ENCODE data around the gene ADCK1. TPM values are rescaled to one million over a fixed set of nuclear protein-coding genes. Genes with fewer than 3 reads are reported as not detected.
"Not testable (repeated sequence)": the region's sequence is repeated elsewhere in the genome, so short reads cannot be mapped to it uniquely, and the experiment has no call there.

The ADCK1 gene
- total RNA-seq, 4 donors from 2014 or later: 5.4 to 7.1 (median 5.6) TPM; not detected in 1

DNA sequence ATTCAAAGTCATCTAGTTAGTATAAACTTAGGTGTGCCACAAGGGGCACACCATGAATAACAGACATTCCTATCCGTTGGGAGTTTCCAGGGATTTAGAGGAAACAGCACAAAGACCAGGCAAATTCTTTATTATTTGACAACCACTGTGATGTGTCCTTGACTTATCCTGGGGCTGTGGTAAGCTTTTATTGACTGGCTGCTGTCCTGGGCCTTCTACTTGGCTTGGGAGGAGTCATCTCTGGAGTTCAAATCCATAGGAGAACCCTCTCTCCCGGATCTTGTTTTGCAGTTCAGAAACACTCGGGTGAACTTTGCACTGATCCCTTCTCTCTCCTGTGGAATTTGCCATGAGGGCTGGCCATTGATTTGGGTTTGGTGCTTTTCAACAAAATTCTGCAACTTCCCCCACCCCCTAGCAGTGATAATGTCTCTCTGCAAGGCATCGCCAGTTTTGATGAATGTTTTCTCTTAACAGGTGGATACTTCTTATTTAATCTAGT, 136.3 kb downstream of the ADCK1 start:
- DNase-seq: no peak
- Histone ChIP-seq H3K4me3 (no peak overlapping the region), H3K27me3 (no peaks in the 10 kb centered on the region), H3K4me1 (no peaks in the 10 kb centered on the region), H3K36me3 (no peaks in the 10 kb centered on the region), H3K27ac (no peak overlapping the region), H3K9me3 (peaks cover 0 to 5% of the 10 kb centered on the region in 2 donors)
- intact Hi-C loops (cut with DNase I; ENCODE audit: low total_unique reads): no loop called here
- no peak for TF ChIP-seq POLR2A (IDR thresholded peaks at IDR 0.05)
- TF ChIP-seq, protein P1, sequence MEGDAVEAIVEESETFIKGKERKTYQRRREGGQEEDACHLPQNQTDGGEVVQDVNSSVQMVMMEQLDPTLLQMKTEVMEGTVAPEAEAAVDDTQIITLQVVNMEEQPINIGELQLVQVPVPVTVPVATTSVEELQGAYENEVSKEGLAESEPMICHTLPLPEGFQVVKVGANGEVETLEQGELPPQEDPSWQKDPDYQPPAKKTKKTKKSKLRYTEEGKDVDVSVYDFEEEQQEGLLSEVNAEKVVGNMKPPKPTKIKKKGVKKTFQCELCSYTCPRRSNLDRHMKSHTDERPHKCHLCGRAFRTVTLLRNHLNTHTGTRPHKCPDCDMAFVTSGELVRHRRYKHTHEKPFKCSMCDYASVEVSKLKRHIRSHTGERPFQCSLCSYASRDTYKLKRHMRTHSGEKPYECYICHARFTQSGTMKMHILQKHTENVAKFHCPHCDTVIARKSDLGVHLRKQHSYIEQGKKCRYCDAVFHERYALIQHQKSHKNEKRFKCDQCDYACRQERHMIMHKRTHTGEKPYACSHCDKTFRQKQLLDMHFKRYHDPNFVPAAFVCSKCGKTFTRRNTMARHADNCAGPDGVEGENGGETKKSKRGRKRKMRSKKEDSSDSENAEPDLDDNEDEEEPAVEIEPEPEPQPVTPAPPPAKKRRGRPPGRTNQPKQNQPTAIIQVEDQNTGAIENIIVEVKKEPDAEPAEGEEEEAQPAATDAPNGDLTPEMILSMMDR (IDR thresholded peaks at IDR 0.05): no peak

DNA sequence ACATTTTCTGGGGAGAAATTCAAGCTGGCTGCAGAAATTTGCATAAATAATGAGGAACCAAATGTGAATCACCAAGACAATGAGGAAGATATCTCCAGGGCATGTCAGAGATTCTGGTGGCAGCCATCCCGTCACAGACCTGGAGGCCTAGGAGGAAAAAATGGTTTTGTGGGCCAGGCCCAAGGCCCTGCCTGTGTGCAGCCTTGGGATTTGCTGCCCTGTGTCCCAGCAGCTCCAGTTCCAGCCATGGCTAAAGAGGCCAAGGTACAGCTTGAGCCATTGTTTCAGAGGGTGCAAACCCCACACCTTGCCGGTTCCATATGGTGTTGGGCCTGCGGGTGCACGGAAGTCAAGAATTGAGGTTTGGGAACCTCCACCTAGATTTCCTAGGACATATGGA, 147.5 kb downstream of the ADCK1 start:
- Histone ChIP-seq H3K9me3 (no peaks in the 10 kb centered on the region), H3K36me3 (no peaks in the 10 kb centered on the region), H3K4me1 (no peaks in the 10 kb centered on the region), H3K27me3 (no peaks in the 10 kb centered on the region), H3K4me3 (no peak overlapping the region), H3K27ac (no peak overlapping the region)
- intact Hi-C loops (cut with DNase I; ENCODE audit: low total_unique reads): no loop called here
- DNase-seq: no peak
- TF ChIP-seq, protein P1 (IDR thresholded peaks at IDR 0.05): no peak
- no peak for TF ChIP-seq POLR2A (IDR thresholded peaks at IDR 0.05)

DNA sequence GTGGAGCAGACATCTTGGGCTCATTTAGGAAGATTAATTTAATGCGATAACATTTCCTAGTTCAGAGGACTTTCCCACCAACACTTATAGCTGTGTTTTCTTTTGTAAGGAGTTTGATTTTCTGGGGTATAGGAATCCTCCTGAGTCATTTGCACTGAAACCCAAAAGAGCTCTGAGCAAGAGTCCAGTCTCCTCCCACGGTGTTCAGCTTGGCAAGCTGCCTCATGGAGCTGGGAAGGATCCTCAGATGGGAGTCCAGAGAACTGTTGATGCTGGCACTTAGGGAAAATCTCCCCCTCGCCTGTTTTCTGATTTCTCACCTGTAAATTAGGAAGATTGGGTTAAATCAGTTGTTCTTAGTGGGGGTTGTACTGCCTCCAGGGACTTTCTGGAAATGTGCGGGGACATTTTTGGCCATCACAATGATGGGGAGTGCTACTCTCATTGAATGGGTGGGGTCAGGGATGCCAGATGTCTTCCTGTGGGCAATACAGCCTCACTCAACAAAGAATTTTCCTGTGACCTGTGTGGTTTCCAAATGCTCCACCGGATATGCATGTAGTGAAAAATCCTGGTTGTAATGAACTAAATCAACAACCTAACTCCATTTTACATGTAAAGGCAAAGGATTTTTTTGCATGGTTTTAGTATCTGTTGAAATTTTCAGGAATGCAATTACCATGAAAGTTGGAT, 150.6 kb downstream of the ADCK1 start:
- Histone ChIP-seq H3K9me3 (no peaks in the 10 kb centered on the region), H3K27me3 (no peaks in the 10 kb centered on the region), H3K36me3 (no peaks in the 10 kb centered on the region), H3K4me1 (no peaks in the 10 kb centered on the region), H3K4me3 (no peak overlapping the region), H3K27ac (peak overlapping the region in 1 of 2 donors; percentile 23)
- TF ChIP-seq POLR2A (IDR thresholded peaks at IDR 0.05): no peak
- TF ChIP-seq, protein P1 (IDR thresholded peaks at IDR 0.05): no peak
- intact Hi-C loops (cut with DNase I; ENCODE audit: low total_unique reads): no loop called here
- DNase-seq: peak in 1 of 2 donors; percentile 25

DNA sequence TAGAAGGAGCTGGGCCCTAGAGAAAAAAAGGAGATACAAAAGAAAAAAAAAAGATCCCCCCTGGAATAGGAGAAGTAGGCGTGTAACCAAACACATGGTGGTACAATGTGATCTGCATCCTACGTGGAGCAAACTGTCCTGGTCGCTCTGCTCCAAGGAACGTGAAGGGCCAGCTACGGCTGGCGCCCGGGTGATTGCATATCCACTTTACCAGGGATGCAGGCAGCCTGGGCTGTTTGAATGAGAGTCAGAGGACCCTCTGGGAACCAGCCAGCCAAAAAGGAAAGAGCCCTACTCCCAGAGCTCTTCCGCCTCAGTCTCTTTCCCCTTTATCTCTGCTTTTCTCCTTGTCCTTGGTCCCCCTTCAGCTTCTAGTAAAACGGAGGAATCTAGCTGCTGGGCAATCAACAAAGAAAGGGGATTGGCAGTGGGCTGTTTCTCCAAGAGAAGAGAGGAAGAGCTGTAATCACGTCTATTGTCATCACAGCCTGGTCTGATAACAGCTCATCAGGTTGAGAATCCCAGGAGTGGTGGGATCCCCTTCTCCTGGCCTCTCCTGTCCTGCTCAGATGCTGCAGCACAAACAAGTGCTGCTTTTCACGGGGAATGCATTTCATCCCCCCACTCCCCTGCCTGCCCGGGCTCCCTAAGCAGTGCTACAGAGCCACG, 156.0 kb downstream of the ADCK1 start:
- no peaks in the 10 kb centered on the region for H3K27me3 ChIP-seq
- no peaks in the 10 kb centered on the region for H3K4me1 ChIP-seq
- intact Hi-C loops (cut with DNase I; ENCODE audit: low total_unique reads): no loop called here
- no peaks in the 10 kb centered on the region for H3K36me3 ChIP-seq
- no peak overlapping the region for H3K27ac ChIP-seq
- DNase-seq: no peak
- H3K4me3 ChIP-seq: no peak overlapping the region
- TF ChIP-seq POLR2A (IDR thresholded peaks at IDR 0.05): no peak
- TF ChIP-seq, protein P1 (IDR thresholded peaks at IDR 0.05): no peak
- no peaks in the 10 kb centered on the region for H3K9me3 ChIP-seq

DNA sequence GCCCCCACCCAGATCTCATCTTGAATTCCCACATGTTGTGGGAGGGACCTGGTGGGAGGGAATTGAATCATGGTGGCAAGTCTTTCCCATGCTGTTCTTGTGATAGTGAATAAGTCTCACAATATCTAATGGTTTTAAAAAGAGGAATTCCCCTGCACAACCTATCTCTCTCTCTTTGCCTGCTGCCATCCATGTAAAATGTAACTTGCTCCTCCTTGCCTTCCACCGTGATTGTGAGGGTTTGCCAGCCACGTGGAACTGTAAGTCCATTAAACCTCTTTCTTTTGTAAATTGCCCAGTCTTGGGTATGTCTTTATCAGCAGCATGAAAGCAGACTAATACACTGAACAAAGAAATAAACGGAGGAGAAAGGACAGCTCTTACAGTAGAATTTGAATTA, 159.8 kb downstream of the ADCK1 start:
- H3K4me3 ChIP-seq; H3K27me3 ChIP-seq; intact Hi-C loops (cut with DNase I; ENCODE audit: low total_unique reads); DNase-seq; H3K9me3 ChIP-seq; H3K4me1 ChIP-seq; H3K36me3 ChIP-seq; H3K27ac ChIP-seq: not testable (repeated sequence)
